GM12872 (cell line): Measurements from ENCODE around the gene H19.

Source experiments
- CTCF ChIP-seq: IDR thresholded peaks from 3 replicates; pipeline ENCODE4 v1.5.1; 2011; ENCODE audit warnings: low read depth, mild to moderate bottlenecking, low read length, moderate library complexity; ENCODE audit not compliant: insufficient read depth

Gene H19

GRCh38 chr11:1994121-1994520 lies 3.5 kb downstream of the H19 start:
- no peak for TF ChIP-seq CTCF

GRCh38 chr11:1992111-1992510 lies 5.5 kb downstream of the H19 start:
- no peak for TF ChIP-seq CTCF

- no peak for TF ChIP-seq CTCF
Observed at GRCh38 chr11:1990872-1991578, 6.6 kb downstream of the H19 start.

- TF ChIP-seq CTCF: no peak
Observed at GRCh38 chr11:1989953-1990352, 7.7 kb downstream of the H19 start.

- TF ChIP-seq CTCF: no peak
Observed at GRCh38 chr11:1988667-1989317, 8.8 kb downstream of the H19 start.

GRCh38 chr11:1988174-1988573 lies 9.5 kb downstream of the H19 start:
- no peak for TF ChIP-seq CTCF

GRCh38 chr11:1987024-1987423 lies 10.6 kb downstream of the H19 start:
- TF ChIP-seq CTCF: no peak
